Progenitor cell of endocrine pancreas (in vitro differentiated cells): ENCODE measurements around the gene UPF3A. TPM values are rescaled to one million over a fixed set of nuclear protein-coding genes. Genes with fewer than 3 reads are reported as not detected.
A peak's percentile ranks its signal among the peaks of the same experiment; 100 is the strongest.
"Not testable (repeated sequence)": the region's sequence is repeated elsewhere in the genome, so short reads cannot be mapped to it uniquely, and the experiment has no call there.

Experiments
- DNase-seq: peaks from one replicate; pipeline ENCODE4 v3.0.0; 2021; ENCODE audit warnings: low spot score; ENCODE audit not compliant: unreplicated experiment
- H3K27ac Mint-ChIP-seq: 2 replicates; pipeline ENCODE4 v1.8.0; 2021; ENCODE audit warnings: mild to moderate bottlenecking, moderate library complexity, mixed read lengths
- H3K27me3 Mint-ChIP-seq: 2 replicates; pipeline ENCODE4 v1.8.0; 2021; ENCODE audit warnings: mixed read lengths
- H3K36me3 Mint-ChIP-seq: 2 replicates; pipeline ENCODE4 v1.8.0; 2022; ENCODE audit warnings: mixed read lengths; ENCODE audit not compliant: insufficient read depth
- H3K4me1 Mint-ChIP-seq: 2 replicates; pipeline ENCODE4 v1.8.0; 2021; ENCODE audit warnings: low read depth, mixed read lengths
- H3K4me3 Mint-ChIP-seq: 2 replicates; pipeline ENCODE4 v1.8.0; 2021; ENCODE audit warnings: low read depth, mild to moderate bottlenecking, moderate library complexity, mixed read lengths
- H3K9me3 Mint-ChIP-seq: 2 replicates; pipeline ENCODE4 v1.8.0; 2021; ENCODE audit warnings: low read depth, mixed read lengths
- CTCF ChIP-seq: fragments of 200-600 bp; sonication (generic); IDR thresholded peaks from one replicate; pipeline ENCODE4 v1.5.0; 2021; ENCODE audit warnings: antibody characterized with exemption, mild to moderate bottlenecking; ENCODE audit not compliant: unreplicated experiment
- total RNA-seq: library from RNA; stranded (reverse); gene quantifications from 2 replicates; pipeline ENCODE4 v1.2.1, GENCODE V29; 2021

UPF3A gene
- total RNA-seq, 1 donor from 2014 or later: 149 TPM

DNA sequence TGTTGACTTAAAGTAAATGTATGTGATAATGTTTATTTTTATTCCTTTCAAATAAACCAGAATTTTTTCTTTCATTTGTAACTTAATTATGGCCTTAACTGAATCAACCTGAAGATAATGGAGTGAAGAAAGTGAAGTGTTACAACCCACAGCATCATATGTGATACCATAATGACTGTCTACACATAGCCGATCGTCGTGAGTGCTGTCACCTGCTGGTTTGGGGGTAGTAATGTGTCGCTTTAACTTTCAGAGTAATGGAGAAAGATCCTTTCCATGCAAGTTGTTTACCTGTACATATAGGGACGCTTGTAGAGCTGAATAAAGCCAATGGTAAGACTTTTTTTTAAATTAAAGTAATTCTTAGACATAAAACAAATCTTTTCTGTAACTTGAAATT lies 36.8 kb upstream of the UPF3A start:
- Mint-ChIP-seq H3K36me3 (peaks cover 36% of the 10 kb centered on the region), H3K9me3 (no peaks in the 10 kb centered on the region)

GRCh38 chr13:114248011-114248410 lies 33.4 kb upstream of the UPF3A start:
- Mint-ChIP-seq H3K36me3 (peaks cover 37% of the 10 kb centered on the region), H3K4me1 (no peaks in the 10 kb centered on the region), H3K9me3 (no peaks in the 10 kb centered on the region), H3K4me3 (no peak overlapping the region), H3K27ac (no peak overlapping the region), H3K27me3 (no peaks in the 10 kb centered on the region)
- DNase-seq: no peak
- TF ChIP-seq CTCF: no peak

More for the DNA sequence above, 36.8 kb upstream of the UPF3A start:
- H3K4me3 Mint-ChIP-seq: no peak overlapping the region
- DNase-seq: no peak
- H3K27ac Mint-ChIP-seq: no peak overlapping the region
- H3K4me1 Mint-ChIP-seq: no peaks in the 10 kb centered on the region
- no peak for TF ChIP-seq CTCF
- no peaks in the 10 kb centered on the region for H3K27me3 Mint-ChIP-seq

GRCh38 chr13:114249077-114249476 lies 32.3 kb upstream of the UPF3A start:
- Mint-ChIP-seq H3K4me3 (no peak overlapping the region), H3K36me3 (peaks cover 35% of the 10 kb centered on the region), H3K27me3 (no peaks in the 10 kb centered on the region), H3K9me3 (no peaks in the 10 kb centered on the region), H3K4me1 (no peaks in the 10 kb centered on the region), H3K27ac (no peak overlapping the region)
- TF ChIP-seq CTCF: no peak
- no peak for DNase-seq

GRCh38 chr13:114251639-114252440 lies 29.6 kb upstream of the UPF3A start:
- H3K27me3 Mint-ChIP-seq, H3K9me3 Mint-ChIP-seq, H3K4me1 Mint-ChIP-seq, H3K27ac Mint-ChIP-seq, DNase-seq, H3K4me3 Mint-ChIP-seq: not testable (repeated sequence)
- peaks cover 38% of the 10 kb centered on the region for H3K36me3 Mint-ChIP-seq

DNA sequence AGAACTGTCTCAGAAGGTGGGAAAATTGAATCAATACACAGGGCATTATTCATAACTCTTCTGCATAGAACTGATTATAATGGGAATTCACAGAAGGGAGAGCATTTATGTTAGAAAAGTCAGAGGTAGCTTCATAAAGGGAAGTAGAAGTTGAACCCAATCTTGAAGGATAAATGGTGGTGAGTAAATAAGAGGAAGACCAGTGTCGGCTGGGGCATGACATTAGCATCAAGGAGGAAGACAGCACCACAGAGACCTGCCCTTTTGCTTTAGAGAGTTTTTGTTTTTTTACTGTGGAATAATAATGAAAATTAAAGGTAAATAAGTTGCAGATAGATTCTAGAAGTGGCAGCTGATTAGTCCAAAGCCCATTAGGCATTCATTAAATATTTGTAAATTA lies 24.9 kb upstream of the UPF3A start:
- no peaks in the 10 kb centered on the region for H3K27me3 Mint-ChIP-seq
- H3K4me1 Mint-ChIP-seq: peaks cover 2% of the 10 kb centered on the region
- no peak for DNase-seq
- H3K4me3 Mint-ChIP-seq: no peak overlapping the region
- TF ChIP-seq CTCF: no peak
- peak overlapping the region; percentile 7 for H3K27ac Mint-ChIP-seq
- H3K36me3 Mint-ChIP-seq: peaks cover 31% of the 10 kb centered on the region
- no peaks in the 10 kb centered on the region for H3K9me3 Mint-ChIP-seq

GRCh38 chr13:114257014-114257413 lies 24.4 kb upstream of the UPF3A start:
- no peak for TF ChIP-seq CTCF
- Mint-ChIP-seq H3K4me1 (peaks cover 2% of the 10 kb centered on the region), H3K27ac (no peak overlapping the region), H3K9me3 (no peaks in the 10 kb centered on the region), H3K27me3 (no peaks in the 10 kb centered on the region), H3K4me3 (no peak overlapping the region), H3K36me3 (peaks cover 31% of the 10 kb centered on the region)
- no peak for DNase-seq
